ENCODE data around the gene ITPKA. TPM values are rescaled to one million over a fixed set of nuclear protein-coding genes. Genes with fewer than 3 reads are reported as not detected.

Gene ITPKA
- total and polyA plus RNA-seq, 2 donors (not counting 1 experiment from before 2014, with no cell fraction given): 0.22 TPM; not detected in 1

DNA sequence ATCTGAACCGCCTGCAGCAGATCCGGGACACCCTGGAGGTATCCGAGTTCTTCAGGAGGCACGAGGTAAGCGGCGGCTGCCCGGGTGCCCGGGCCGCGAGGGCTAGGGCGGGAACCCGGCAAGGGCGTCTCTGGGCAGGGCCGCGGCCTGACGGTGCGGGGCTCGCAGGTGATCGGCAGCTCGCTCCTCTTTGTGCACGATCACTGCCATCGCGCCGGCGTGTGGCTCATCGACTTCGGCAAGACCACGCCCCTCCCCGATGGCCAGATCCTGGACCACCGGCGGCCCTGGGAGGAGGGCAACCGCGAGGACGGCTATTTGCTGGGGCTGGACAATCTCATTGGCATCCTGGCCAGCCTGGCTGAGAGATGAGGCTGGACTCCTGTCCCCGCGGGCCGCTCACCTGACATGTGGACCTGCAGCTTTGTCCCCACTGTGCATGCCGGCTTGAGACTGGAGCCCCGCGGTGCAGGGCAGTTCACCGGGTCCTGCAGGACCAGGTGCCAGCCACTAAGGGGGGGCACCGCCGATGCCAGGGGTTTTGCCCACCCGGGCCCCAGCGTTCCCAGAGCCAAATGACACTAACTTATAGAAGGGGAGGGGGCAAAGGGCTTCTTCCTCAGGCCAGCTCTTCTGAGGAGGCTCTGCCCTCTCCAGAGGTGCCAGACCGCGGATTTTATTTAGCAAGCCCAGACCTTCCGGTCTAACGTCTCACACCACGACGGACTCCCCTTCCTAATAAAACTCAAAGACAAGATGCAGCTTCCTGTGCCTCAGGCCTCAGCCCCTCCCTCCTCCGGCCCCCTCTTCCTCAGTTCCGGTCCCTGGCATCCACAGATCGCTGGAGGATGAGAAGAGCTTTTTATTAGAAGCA lies 9.4 kb downstream of the ITPKA start:
- Mint-ChIP-seq H3K4me3 (peak overlapping the region; percentile 87), H3K27ac (no peak overlapping the region), H3K27me3 (peaks cover 30% of the 10 kb centered on the region), H3K9me3 (ENCODE audit: insufficient read depth) (no peaks in the 10 kb centered on the region), H3K4me1 (peaks cover 38% of the 10 kb centered on the region)
- ChIA-PET CTCF (interaction anchor here (0.8 kb wide), 1 partner anchor 10 kb away, joined by 3 read pairs; the partner anchor contains the start of gene ITPKA), POLR2A (no interaction called here)
- Histone ChIP-seq H3K27ac (ENCODE audit: low read length in 2 of 2) (no peak overlapping the region), H3K9me3 (ENCODE audit: control extremely low read depth in 1 of 3, control insufficient read depth in 2 of 3, insufficient read depth in 1 of 3, low read length in 2 of 3) (peaks cover 0 to 5% (median 0%) of the 10 kb centered on the region in 3 donors), H4K20me1 (ENCODE audit: control insufficient read depth, insufficient read depth, low read length, poor library complexity, severe bottlenecking) (peaks cover 6% of the 10 kb centered on the region), H3K4me3 (ENCODE audit: control extremely low read depth in 1 of 5, extremely low read depth in 1 of 5, insufficient read depth in 1 of 5, low read depth in 2 of 5, low read length in 4 of 5) (peak overlapping the region in 4 of 5 experiments; percentile 31 to 62 (median 48)), H3K27me3 (replicated peaks in 1 of 4; ENCODE audit: control extremely low read depth in 1 of 4, control insufficient read depth in 3 of 4, insufficient read depth in 4 of 4, low read length in 3 of 4) (peaks cover 0 to 49% (median 29%) of the 10 kb centered on the region in 4 experiments), H3K36me3 (replicated peaks in 1 of 2; ENCODE audit: control extremely low read depth in 1 of 2, control insufficient read depth in 1 of 2, extremely low read depth in 1 of 2, insufficient read depth in 2 of 2, low read length in 1 of 2) (no peaks in the 10 kb centered on the region), H3K9ac (ENCODE audit: low read length) (peak overlapping the region; percentile 61), H3K4me2 (replicated peaks; ENCODE audit: low read depth, low read length, poor library complexity, severe bottlenecking) (peak overlapping the region; percentile 95), H3K79me2 (ENCODE audit: control insufficient read depth, insufficient read depth, low read length) (no peaks in the 10 kb centered on the region), H3K4me1 (ENCODE audit: control insufficient read depth in 2 of 2, insufficient read depth in 2 of 2, low read length in 2 of 2) (peaks cover 35 to 43% of the 10 kb centered on the region in 2 donors), H2AFZ (ENCODE audit: insufficient read depth, low read depth, low read length, poor library complexity, severe bottlenecking) (peak overlapping the region; percentile 81)
- DNase-seq (no peak), ATAC-seq (ENCODE audit: low read depth) (peak; percentile 10)
- intact Hi-C loops (cut with micrococcal nuclease): loop anchor here (1.0 to 5.0 kb wide), 2 partner anchors 10 to 54 kb away; partner anchors contain the start of genes LTK and TYRO3
- no peak for TF ChIP-seq EZH2 (IDR thresholded peaks at IDR 0.05; ENCODE audit: borderline replicate concordance, insufficient read depth, low read depth, low read length, poor library complexity, severe bottlenecking)
- TF ChIP-seq, protein P1, sequence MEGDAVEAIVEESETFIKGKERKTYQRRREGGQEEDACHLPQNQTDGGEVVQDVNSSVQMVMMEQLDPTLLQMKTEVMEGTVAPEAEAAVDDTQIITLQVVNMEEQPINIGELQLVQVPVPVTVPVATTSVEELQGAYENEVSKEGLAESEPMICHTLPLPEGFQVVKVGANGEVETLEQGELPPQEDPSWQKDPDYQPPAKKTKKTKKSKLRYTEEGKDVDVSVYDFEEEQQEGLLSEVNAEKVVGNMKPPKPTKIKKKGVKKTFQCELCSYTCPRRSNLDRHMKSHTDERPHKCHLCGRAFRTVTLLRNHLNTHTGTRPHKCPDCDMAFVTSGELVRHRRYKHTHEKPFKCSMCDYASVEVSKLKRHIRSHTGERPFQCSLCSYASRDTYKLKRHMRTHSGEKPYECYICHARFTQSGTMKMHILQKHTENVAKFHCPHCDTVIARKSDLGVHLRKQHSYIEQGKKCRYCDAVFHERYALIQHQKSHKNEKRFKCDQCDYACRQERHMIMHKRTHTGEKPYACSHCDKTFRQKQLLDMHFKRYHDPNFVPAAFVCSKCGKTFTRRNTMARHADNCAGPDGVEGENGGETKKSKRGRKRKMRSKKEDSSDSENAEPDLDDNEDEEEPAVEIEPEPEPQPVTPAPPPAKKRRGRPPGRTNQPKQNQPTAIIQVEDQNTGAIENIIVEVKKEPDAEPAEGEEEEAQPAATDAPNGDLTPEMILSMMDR (IDR thresholded peaks at IDR 0.05): no peak
- WGBS (ENCODE audit: insufficient coverage): 3% methylated on average over 49 of the region's 54 CpGs

DNA sequence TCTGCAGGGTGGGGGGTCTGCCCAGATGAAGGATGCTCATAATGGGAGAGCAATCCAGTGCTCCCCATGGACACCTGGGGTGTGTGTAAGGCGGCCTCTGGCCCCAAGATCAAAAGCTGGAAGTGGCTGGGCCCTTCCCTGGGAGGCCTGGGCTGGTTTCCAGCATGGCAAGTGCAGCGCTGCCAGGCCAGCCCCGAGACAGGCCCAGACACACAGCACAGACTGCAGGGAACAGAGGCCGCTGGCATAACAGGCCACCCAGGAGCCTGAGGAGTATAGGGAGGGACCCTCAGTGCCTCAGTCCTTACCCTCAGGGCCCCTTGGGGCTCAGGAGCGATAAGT lies 10.0 kb downstream of the ITPKA start:
- TF ChIP-seq, protein P1 (IDR thresholded peaks at IDR 0.05): no peak
- TF ChIP-seq EZH2 (IDR thresholded peaks at IDR 0.05; ENCODE audit: borderline replicate concordance, insufficient read depth, low read depth, low read length, poor library complexity, severe bottlenecking): no peak
- Histone ChIP-seq H3K79me2 (ENCODE audit: control insufficient read depth, insufficient read depth, low read length) (no peaks in the 10 kb centered on the region), H3K9me3 (ENCODE audit: control extremely low read depth in 1 of 3, control insufficient read depth in 2 of 3, insufficient read depth in 1 of 3, low read length in 2 of 3) (peaks cover 0 to 5% (median 0%) of the 10 kb centered on the region in 3 donors), H2AFZ (ENCODE audit: insufficient read depth, low read depth, low read length, poor library complexity, severe bottlenecking) (no peak overlapping the region), H3K27me3 (replicated peaks in 1 of 4; ENCODE audit: control extremely low read depth in 1 of 4, control insufficient read depth in 3 of 4, insufficient read depth in 4 of 4, low read length in 3 of 4) (peaks cover 0 to 43% (median 25%) of the 10 kb centered on the region in 4 experiments), H3K9ac (ENCODE audit: low read length) (no peak overlapping the region), H4K20me1 (ENCODE audit: control insufficient read depth, insufficient read depth, low read length, poor library complexity, severe bottlenecking) (peaks cover 6% of the 10 kb centered on the region), H3K36me3 (replicated peaks in 1 of 2; ENCODE audit: control extremely low read depth in 1 of 2, control insufficient read depth in 1 of 2, extremely low read depth in 1 of 2, insufficient read depth in 2 of 2, low read length in 1 of 2) (no peaks in the 10 kb centered on the region), H3K4me2 (replicated peaks; ENCODE audit: low read depth, low read length, poor library complexity, severe bottlenecking) (peak overlapping the region; percentile 95), H3K27ac (ENCODE audit: low read length in 2 of 2) (no peak overlapping the region), H3K4me3 (ENCODE audit: control extremely low read depth in 1 of 5, extremely low read depth in 1 of 5, insufficient read depth in 1 of 5, low read depth in 2 of 5, low read length in 4 of 5) (no peak overlapping the region), H3K4me1 (ENCODE audit: control insufficient read depth in 2 of 2, insufficient read depth in 2 of 2, low read length in 2 of 2) (peaks cover 35 to 39% of the 10 kb centered on the region in 2 donors)
- Mint-ChIP-seq H3K27me3 (peaks cover 26% of the 10 kb centered on the region), H3K4me3 (peak overlapping the region; percentile 75), H3K27ac (no peak overlapping the region), H3K9me3 (ENCODE audit: insufficient read depth) (no peaks in the 10 kb centered on the region), H3K4me1 (peaks cover 36% of the 10 kb centered on the region)
- ChIA-PET POLR2A (no interaction called here), CTCF (interaction anchor here (0.8 kb wide), 1 partner anchor 10 kb away, joined by 3 read pairs; the partner anchor contains the start of gene ITPKA)
- no peak for ATAC-seq (ENCODE audit: low read depth)
- no peak for DNase-seq
- WGBS (ENCODE audit: insufficient coverage): 80% methylated on average over 5 of the region's 5 CpGs
- intact Hi-C loops (cut with micrococcal nuclease): loop anchor here (5.0 kb wide), 1 partner anchor 54 kb away; the partner anchor contains the start of gene TYRO3

Measured in B cell (primary cell).